Measurements from ENCODE around the gene BTBD19. TPM values are rescaled to one million over a fixed set of nuclear protein-coding genes. Genes with fewer than 3 reads are reported as not detected.
A peak's percentile ranks its signal among the peaks of the same experiment; 100 is the strongest.

The BTBD19 gene
- total and polyA plus RNA-seq, 2 of the 4 experiments (the other 2 are of a cell fraction): 0.90 to 17.2 TPM

- BruUV-seq (replicated peaks): no TSS peak
- H3K9ac ChIP-seq (ENCODE audit: low read depth, low read length): no peak overlapping the region
- CTCF ChIA-PET: interaction anchor here (0.9 kb wide), 1 partner anchor 9 kb away, joined by 3 read pairs; no protein-coding TSS in a partner anchor
Observed at GRCh38 chr1:44862829-44863401, 54.6 kb downstream of the BTBD19 start.

More at GRCh38 chr1:44862829-44863401, 54.6 kb downstream of the BTBD19 start:
- no peak overlapping the region for H3K4me3 ChIP-seq (ENCODE audit: insufficient read depth, low read depth, low read length)
- H3K4ac ChIP-seq (ENCODE audit: low read depth, low read length): no peak overlapping the region
- no peak overlapping the region for H3K4me2 ChIP-seq (ENCODE audit: low read depth, low read length)
- H3K27ac ChIP-seq (ENCODE audit: insufficient read depth, low read length): no peak overlapping the region
- no peaks in the 10 kb centered on the region for H3K9me3 ChIP-seq (ENCODE audit: control insufficient read depth, insufficient read depth, low read length)
- no CpG with 5 or more reads among the region's 5 CpGs for WGBS, 2 experiments (ENCODE audit: extremely low coverage in 2 of 2, insufficient read length in 1 of 2)
- H2BK5ac ChIP-seq (ENCODE audit: low read depth, low read length, poor library complexity, severe bottlenecking): no peak overlapping the region
- no peak overlapping the region for H2BK120ac ChIP-seq (ENCODE audit: low read depth, low read length)
- intact Hi-C loops (cut with micrococcal nuclease) (no loop called here), dilution Hi-C loops (cut with HindIII; ENCODE audit: low sequenced_read_pairs, unreplicated experiment) (no loop called here), in situ Hi-C loops (cut with MboI; ENCODE audit: low sequenced_read_pairs) (loop anchor here (25.0 kb wide), 1 partner anchor 124 kb away; the partner anchor contains the start of gene EIF2B3)
- no peak overlapping the region for H2BK20ac ChIP-seq (ENCODE audit: low read depth, low read length)
- H3K14ac ChIP-seq (replicated peaks; ENCODE audit: low read depth, low read length): no peak overlapping the region
- H3K56ac ChIP-seq (ENCODE audit: extremely low read depth, insufficient read depth, low read length): no peak overlapping the region
- H3K79me1 ChIP-seq (ENCODE audit: low read depth in 1 of 2, low read length in 2 of 2): no peaks in the 10 kb centered on the region
- no peak overlapping the region for H3K18ac ChIP-seq (ENCODE audit: low read depth, low read length)
- H2AK9ac ChIP-seq (replicated peaks; ENCODE audit: low read depth, low read length, poor library complexity): no peak overlapping the region
- POLR2A ChIA-PET (ENCODE audit: unreplicated experiment): no interaction called here
- peaks cover 3% of the 10 kb centered on the region for H3K36me3 ChIP-seq (ENCODE audit: control insufficient read depth, insufficient read depth, low read length)
- H4K20me1 ChIP-seq (ENCODE audit: insufficient read depth, low read length): no peaks in the 10 kb centered on the region
- peak; percentile 27; the same call in 1 of the 2 replicates for ATAC-seq (ENCODE audit: low read depth)
- H2BK15ac ChIP-seq (ENCODE audit: low read depth, low read length): no peak overlapping the region
- H3K9me1 ChIP-seq (ENCODE audit: insufficient read depth, low read length): no peaks in the 10 kb centered on the region
- no peaks in the 10 kb centered on the region for H3K27me3 ChIP-seq (ENCODE audit: control insufficient read depth, insufficient read depth, low read length)
- H4K8ac ChIP-seq (ENCODE audit: low read depth in 2 of 2, low read length in 2 of 2): no peak overlapping the region
- no peaks in the 10 kb centered on the region for H3K4me1 ChIP-seq (ENCODE audit: control insufficient read depth, insufficient read depth, low read length)
- H3K23ac ChIP-seq (ENCODE audit: low read depth, low read length): no peak overlapping the region
- H2AFZ ChIP-seq (replicated peaks; ENCODE audit: low read length, poor library complexity): no peak overlapping the region
- 0 out of 2 replicates have a peak, but pooled peaks have one; percentile 33 for TF ChIP-seq BHLHE40 (IDR thresholded peaks at IDR 0.05; ENCODE audit: low read depth, low read length)
- no peak; the same call in 1 of the 2 replicates for TF ChIP-seq MAFK (IDR thresholded peaks at IDR 0.05; ENCODE audit: low read depth, low read length)
- H2AK5ac ChIP-seq (ENCODE audit: low read depth, low read length): no peak overlapping the region
- peak; percentile 66 for DNase-seq
- no peak overlapping the region for H4K5ac ChIP-seq (ENCODE audit: low read depth, low read length)
- no peak overlapping the region for H4K91ac ChIP-seq (ENCODE audit: insufficient read depth, low read depth, low read length)

Small RNA genes within 50 kb of the gene (microRNA-seq; reads per million reads assigned to microRNA genes)
- not detected for gene AL136380.1 (ENCODE audit: insufficient read depth, insufficient read length)
- 407 reads per million, percentile 89 among the genes with 10 or more reads in this experiment for gene SNORD38A (ENCODE audit: insufficient read depth, insufficient read length)
- not detected for gene SNORD38B (ENCODE audit: insufficient read depth, insufficient read length)
- 55.8 reads per million, percentile 76 among the genes with 10 or more reads in this experiment for gene SNORD46 (ENCODE audit: insufficient read depth, insufficient read length)
- gene SNORD55 (ENCODE audit: insufficient read depth, insufficient read length): not detected

Small RNA genes within 50 kb of the gene (small RNA-seq; reads per million reads assigned to genes)
- gene AL136380.1 (0 to 0.11 (median 0) reads per million in 5 experiments), gene SNORD38A (158 to 2,721 (median 1,547) reads per million in 5 experiments), gene SNORD38B (0 reads per million in 5 experiments), gene SNORD46 (0.15 to 24.9 (median 2.0) reads per million in 5 experiments), gene SNORD55 (0 reads per million in 5 experiments)

Other genes starting within 250 kb of the BTBD19 start
- gene TMEM53, start 134.0 kb upstream of the BTBD19 start, total RNA-seq (2012; rRNA removed): 2.2 and 2.7 TPM in 2 replicates
- gene TMEM53, start 134.0 kb upstream of the BTBD19 start, polyA plus RNA-seq (2012; rRNA removed): 6.3 and 8.1 TPM in 2 replicates
- 0.28 and 0.36 TPM in 2 replicates for gene ARMH1, start 133.8 kb upstream of the BTBD19 start, total RNA-seq (2012; rRNA removed)
- gene ARMH1, start 133.8 kb upstream of the BTBD19 start, polyA plus RNA-seq (2012; rRNA removed): 0.72 and 1.1 TPM in 2 replicates
- gene RNU5D-1, start 77.4 kb upstream of the BTBD19 start, total RNA-seq (2012; rRNA removed): not detected in 2 replicates
- gene RNU5D-1, start 77.4 kb upstream of the BTBD19 start, polyA plus RNA-seq (2012; rRNA removed): not detected in 2 replicates
- gene KIF2C, start 68.7 kb upstream of the BTBD19 start, total RNA-seq (2012; rRNA removed): 40.5 and 45.0 TPM in 2 replicates
- 30.7 and 31.6 TPM in 2 replicates for gene KIF2C, start 68.7 kb upstream of the BTBD19 start, polyA plus RNA-seq (2012; rRNA removed)
- 1,837 and 2,171 TPM in 2 replicates for gene RPS8, start 33.0 kb upstream of the BTBD19 start, total RNA-seq (2012; rRNA removed)
- 2,128 and 2,255 TPM in 2 replicates for gene RPS8, start 33.0 kb upstream of the BTBD19 start, polyA plus RNA-seq (2012; rRNA removed)
- not detected in 2 replicates for gene BEST4, start 20.4 kb upstream of the BTBD19 start, total RNA-seq (2012; rRNA removed)
- 0.07 and 0.16 TPM in 2 replicates for gene BEST4, start 20.4 kb upstream of the BTBD19 start, polyA plus RNA-seq (2012; rRNA removed)
- 15.3 and 15.8 TPM in 2 replicates for gene PLK3, start 8.1 kb upstream of the BTBD19 start, total RNA-seq (2012; rRNA removed)
- gene PLK3, start 8.1 kb upstream of the BTBD19 start, polyA plus RNA-seq (2012; rRNA removed): 51.6 and 52.5 TPM in 2 replicates
- gene DYNLT4, start 1.2 kb upstream of the BTBD19 start, total RNA-seq (2012; rRNA removed): 0.56 TPM in 1 of 2 replicates, not detected in the other
- gene DYNLT4, start 1.2 kb upstream of the BTBD19 start, polyA plus RNA-seq (2012; rRNA removed): not detected in 2 replicates
- gene PTCH2, start 34.7 kb downstream of the BTBD19 start, total RNA-seq (2012; rRNA removed): under 0.01 TPM in 2 replicates
- 0.56 and 0.66 TPM in 2 replicates for gene PTCH2, start 34.7 kb downstream of the BTBD19 start, polyA plus RNA-seq (2012; rRNA removed)
- 63.3 and 77.8 TPM in 2 replicates for gene EIF2B3, start 178.1 kb downstream of the BTBD19 start, total RNA-seq (2012; rRNA removed)
- gene EIF2B3, start 178.1 kb downstream of the BTBD19 start, polyA plus RNA-seq (2012; rRNA removed): 33.7 and 36.6 TPM in 2 replicates
- gene HECTD3, start 202.8 kb downstream of the BTBD19 start, total RNA-seq (2012; rRNA removed): 12.2 and 14.4 TPM in 2 replicates
- gene HECTD3, start 202.8 kb downstream of the BTBD19 start, polyA plus RNA-seq (2012; rRNA removed): 39.5 and 44.1 TPM in 2 replicates
- 165 and 220 TPM in 2 replicates for gene UROD, start 203.7 kb downstream of the BTBD19 start, total RNA-seq (2012; rRNA removed)
- 224 and 247 TPM in 2 replicates for gene UROD, start 203.7 kb downstream of the BTBD19 start, polyA plus RNA-seq (2012; rRNA removed)

All from IMR-90 (cell line).